GM21619 (cell line): ENCODE data around the gene JAZF1.
"Not testable (repeated sequence)": the region's sequence is repeated elsewhere in the genome, so short reads cannot be mapped to it uniquely, and the experiment has no call there.

Experiments
- ATAC-seq: cut with Tn5 transposase; IDR thresholded peaks from one replicate; pipeline ENCODE4 v1.9.1; 2021; ENCODE audit not compliant: unreplicated experiment

Gene JAZF1

DNA sequence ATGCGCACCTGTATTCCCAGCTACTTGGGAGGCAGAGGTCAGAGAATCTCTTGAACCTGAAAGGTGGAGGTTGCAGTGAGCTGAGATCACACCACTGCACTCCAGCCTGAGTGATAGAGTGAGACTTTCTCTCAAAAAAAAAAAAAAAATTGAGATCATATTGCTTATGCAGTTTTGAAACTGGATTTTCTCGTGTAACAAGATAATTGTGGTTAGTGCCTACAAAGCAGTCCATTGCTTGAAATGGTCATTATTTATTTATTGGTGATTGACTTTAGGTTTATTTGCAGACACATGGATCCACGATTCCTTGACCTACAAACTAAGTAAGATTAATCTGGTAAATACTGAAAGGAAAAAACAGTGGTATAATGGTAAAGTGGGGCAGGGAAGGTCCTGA is 290.8 kb downstream of the JAZF1 start:
- ATAC-seq = no peak

DNA sequence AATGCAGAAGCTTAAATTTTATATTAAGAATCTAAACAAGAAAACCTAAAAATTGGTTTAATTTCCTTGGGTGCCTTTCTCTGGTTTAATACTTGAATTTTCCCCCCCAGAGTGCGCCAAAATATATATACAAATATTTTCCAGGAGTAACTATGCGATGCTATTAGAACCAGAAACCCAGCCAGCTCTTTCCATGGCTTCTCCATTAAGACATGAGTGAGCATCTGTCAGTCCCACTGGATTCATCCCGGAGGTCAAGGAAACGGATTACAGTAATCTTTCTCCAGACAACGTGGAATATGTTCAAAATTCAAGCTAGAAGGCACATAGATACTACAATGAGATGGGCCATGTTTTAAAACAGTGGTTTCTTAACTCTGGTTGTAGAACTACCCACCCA is 291.9 kb downstream of the JAZF1 start:
- ATAC-seq = no peak

- not testable (repeated sequence) for ATAC-seq
These were observed 293.9 kb downstream of the JAZF1 start for GRCh38 chr7:27886710-27887109.

- no peak for ATAC-seq
These were observed 294.9 kb downstream of the JAZF1 start for GRCh38 chr7:27885652-27886051.

GRCh38 chr7:27883696-27884095 is 296.9 kb downstream of the JAZF1 start:
- no peak for ATAC-seq

DNA sequence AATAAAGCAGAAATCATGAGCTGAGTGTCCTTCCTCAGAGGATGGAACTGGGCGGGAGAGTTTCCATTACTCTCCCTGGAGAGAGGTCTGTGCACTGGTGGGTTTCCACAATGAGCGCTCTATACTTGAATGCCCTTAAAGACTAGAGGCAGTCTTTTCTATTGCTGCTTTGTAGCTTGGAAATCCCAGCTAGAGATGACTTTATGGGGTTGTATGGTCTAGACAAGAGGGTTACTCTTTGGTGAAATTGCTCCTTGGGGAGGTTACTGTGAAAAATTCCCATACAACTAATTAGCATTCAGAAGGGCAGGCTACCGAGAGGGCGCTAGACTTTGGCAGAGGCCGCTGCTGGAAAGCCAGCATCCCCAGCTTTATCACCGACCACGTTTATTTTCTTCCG is 303.8 kb downstream of the JAZF1 start:
- ATAC-seq = no peak

DNA sequence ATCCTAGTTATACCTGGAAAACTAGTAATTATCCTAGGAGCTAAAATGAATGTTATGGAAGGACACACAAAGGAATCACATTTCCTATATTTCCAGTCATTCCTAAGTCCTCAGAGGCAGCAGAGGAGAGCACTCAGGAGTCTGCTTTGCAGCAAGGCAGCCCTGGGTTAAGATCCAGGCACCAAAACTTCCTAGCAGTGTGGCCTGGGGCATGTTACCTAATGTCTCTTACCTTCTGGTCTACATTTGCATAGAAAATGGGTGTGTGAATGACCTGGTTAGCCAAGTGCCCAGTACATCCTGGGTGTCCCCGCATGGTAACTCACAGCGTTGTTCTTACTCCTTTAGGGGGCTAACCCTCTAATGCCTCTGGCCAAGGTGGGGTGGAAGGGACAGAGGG is 304.8 kb downstream of the JAZF1 start:
- no peak for ATAC-seq

DNA sequence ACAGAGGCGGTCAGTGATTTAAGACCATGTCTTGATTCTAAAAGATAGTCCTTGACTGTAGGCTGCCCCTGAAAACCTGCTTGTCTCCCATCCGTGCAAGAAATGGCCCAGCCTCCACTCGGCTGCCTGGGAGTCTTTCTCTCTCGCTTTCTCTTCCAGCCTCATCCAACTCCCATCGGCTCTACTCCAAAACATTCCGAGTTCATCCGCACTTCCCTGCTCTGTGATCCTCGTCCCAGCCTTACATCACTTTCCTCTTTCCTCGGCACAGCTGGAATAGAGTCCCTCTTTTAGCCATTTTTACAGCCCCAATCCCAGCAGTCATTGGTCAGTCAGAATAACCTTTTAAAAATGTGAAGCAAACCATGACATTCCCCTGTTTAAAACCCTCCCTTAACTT is 305.5 kb downstream of the JAZF1 start:
- no peak for ATAC-seq

DNA sequence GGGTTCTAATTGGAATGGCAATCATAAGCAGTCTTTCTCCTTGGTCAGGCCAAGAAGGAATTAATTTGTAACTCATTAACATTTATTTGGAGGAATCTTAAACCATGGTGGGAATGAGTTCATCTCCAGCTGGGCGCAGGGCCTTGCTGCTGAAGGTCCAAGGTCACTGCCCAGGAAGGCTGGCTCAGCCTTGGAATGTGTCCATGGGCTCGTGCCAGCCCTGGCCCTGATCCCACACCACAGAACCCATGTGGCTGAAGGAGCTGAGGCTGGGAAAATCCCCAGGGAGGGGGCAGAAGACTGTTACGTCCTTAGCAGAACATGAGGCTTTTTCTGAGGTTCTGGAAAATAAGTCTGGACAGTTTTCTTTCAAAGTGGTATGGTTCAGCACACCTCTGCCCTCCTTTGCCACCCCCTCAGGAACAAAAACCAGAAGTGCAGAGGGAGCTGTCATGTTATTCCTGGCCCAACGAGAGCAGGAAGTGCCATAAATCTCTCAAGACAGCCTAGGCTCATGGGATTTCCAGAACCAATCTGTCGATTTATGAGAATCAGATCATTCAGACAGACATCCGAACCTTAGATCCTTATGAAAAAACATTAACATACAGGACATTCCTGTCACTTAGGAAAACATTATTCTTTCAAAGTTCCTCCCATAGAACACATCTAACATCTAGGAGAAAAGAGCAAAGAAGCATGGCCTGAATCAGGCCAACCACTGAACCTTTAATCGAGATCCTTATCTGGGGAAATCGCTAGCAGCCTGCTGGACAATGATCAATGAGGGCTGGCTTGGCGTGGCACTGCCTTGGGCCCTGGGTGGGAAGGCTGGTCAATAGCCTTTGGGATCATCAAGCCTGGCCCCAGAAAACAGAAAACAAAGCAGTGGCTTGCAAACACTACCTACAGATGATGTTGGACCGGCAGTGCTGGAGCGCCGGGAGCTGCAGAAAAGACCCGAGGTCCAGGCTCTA is 306.3 kb downstream of the JAZF1 start:
- ATAC-seq = no peak

- ATAC-seq = no peak
These were observed 308.0 kb downstream of the JAZF1 start for GRCh38 chr7:27872356-27873275.

DNA sequence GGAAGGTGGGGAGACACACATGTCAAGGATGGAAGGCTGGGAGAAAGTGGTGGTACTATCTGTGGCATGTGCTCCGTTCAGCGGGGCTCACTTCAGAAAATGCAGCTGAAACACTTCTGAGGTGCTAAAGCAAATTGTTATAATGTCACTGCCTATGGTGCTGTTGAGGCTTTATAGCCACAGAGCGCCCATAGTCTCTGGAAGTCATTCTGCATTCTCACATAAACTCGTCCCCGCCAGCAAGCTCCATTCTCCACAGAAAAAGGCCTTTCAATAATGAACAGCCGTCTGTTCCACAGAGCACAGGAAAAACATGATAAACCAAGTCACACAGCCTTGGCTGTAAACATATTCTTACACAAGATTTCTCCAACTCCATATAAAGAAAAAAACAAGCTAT is 308.7 kb downstream of the JAZF1 start:
- no peak for ATAC-seq

DNA sequence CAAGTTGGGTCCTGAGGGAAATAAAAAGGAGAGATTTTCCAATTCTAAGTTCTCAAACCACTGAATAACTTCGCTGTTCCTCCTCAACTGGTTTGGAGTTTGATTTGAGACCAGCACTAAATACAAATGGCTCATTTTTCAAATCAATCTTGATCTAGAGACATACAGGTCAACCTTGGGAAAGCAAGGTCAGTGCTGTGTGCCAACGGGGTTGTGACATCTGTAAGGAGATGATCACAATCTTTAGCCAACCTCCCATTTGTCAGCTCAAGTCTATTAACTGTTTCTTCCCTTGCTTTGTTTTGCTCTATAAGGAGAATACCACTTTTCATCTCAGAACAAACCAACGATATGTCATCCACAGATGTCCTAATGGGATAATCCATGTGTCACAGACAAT is 309.5 kb downstream of the JAZF1 start:
- ATAC-seq = no peak

DNA sequence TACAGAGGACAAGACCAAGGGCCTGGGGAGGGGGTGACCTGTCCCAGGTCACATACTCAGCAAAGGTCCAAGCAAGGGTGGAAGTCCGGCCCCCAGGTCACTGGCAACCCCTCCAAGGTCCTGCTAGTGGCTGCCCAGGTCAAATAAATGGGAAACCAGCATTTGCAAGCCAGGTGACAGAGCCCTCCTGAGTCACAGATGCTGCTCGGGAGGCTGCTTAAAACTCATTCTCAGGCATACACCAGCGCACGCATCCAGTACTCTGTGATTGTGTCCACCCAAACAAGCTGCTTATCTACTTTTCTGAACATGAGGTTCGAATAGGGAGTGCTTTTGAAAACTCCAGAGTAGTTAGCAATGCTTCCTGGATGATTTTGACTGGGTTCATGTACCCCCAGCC is 310.0 kb downstream of the JAZF1 start:
- ATAC-seq = no peak

DNA sequence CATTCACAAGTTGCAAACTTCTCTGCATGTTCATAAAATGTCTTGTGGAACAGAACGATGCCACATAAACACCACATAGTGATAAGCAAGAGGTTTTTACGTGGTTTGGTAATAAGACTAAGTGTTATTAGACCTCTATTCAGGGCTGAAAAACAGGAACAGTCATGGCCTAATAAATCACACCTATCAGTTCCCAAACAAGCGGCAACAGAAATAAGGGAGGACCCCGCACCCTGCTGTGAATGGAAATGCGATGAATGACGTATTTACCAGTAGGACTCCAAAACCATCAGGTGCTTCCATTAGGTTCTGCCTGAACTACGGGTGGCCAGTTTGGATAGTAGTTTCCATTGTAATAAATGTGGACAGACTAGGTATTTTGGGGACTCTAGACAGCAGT is 311.5 kb downstream of the JAZF1 start:
- ATAC-seq = no peak

DNA sequence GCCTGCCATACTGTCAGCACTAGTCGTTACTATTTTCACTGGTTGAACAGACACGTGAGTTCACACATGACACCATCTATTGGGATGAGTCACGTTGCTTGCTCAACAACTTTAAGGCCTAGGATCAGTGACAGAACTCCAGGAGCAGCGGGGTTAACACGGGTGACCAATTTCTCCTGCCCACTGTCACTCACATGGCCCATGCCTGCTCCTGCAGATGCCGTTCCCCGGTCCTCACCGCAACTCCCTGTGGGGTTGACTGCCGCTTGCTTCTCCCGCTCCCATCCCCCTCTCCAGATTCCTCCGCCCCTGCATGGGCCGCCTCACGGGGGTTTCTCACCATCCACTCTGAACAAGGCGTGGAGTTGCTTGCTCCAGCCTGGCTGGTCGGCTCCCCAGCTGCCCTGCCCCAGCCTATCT is 312.5 kb downstream of the JAZF1 start:
- no peak for ATAC-seq

DNA sequence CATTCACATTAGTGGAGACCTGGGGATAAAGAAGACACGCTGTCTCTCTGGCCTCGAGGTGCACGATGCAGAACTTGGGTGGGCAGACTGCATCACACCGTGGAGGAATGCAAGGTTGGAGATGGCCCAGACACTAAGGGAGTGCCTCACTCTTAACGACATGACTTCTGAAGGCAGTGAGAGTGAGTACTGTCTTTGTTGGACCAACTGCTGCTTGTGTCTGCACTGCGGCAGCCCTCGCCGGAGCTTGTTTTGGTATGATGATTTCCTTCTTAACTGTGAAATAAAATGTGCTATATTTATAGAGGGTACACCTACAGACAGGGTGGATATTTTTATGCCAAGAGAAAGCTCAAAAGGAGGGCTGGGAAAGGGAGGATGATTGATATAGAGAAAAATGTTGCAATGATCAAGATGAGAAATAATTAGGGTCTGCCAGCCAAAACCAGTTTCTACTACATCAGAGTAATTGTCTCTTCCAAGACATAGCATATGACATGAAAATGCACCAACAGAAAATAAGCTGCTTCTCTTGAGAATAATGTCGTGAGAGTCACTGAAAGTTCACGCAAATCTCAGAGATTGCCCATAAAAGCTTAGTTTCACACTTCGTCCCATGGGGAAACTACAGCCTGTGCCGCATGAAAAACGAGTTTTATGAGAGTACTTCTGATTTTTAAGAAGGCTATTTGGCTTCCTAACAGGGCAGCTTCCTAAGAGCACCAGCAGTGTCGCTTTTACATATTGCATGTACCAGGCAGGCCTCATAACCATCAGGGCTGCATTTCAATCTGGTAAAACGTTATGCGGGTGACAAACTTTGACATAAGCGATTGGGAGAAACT is 313.5 kb downstream of the JAZF1 start:
- no peak for ATAC-seq

DNA sequence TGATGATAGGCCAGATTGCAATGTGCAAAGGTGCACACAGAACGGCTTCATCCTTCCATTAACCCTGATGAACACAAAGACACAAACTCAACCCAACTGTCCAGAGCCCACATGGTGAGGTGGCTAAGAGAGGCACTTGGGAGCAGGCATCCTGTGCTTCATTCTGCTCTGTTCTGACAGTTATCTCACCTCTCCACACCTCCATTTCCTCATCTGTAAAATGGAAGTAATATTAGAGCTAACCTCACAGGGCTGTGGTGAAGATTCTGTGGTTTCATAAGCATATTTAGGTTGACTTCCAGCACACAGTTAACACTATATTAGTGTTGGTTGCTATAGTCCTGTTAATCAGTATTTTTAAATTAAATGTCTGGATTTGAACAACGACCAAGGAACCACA is 314.3 kb downstream of the JAZF1 start:
- ATAC-seq = no peak

- ATAC-seq = no peak
These were observed 316.7 kb downstream of the JAZF1 start for GRCh38 chr7:27863880-27864279.

- ATAC-seq = no peak
These were observed 318.8 kb downstream of the JAZF1 start for GRCh38 chr7:27861747-27862146.

DNA sequence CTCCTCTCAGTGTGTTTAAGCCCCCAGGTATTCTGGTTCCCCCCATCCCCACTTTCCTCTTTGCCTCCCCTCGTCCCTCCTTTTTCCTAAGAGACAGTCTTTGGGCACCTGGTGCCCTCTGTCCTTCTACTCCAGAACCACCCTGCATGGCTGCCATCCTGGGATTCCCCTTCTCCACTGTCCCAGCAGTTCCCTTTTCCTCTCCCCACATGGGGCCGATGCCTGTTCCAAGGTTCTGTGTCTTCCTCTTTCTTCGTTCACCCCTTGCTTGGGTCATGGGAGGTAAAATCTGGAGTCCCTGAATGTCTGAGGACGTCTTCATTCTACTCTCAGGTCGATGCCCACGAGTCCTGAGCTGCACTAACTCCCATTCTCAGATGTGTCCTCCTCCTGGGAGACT is 319.8 kb downstream of the JAZF1 start:
- no peak for ATAC-seq
